CD4-positive, CD25-positive, alpha-beta regulatory T cell (primary cell): ENCODE data around the gene SEL1L2. TPM values are rescaled to one million over a fixed set of nuclear protein-coding genes. Genes with fewer than 3 reads are reported as not detected.

Experiments used
- ATAC-seq, 2 donors: fragments of 150-1000 bp; cut with Tn5 transposase; one replicate each; pipeline ENCODE4 v1.10.0; 2021; ENCODE audit warnings: low read depth in 2 of 2, moderate number of reproducible peaks in 2 of 2, moderate library complexity in 1 of 2
- DNase-seq, 3 donors: peaks; one replicate each; pipeline versions ENCODE4 v3.0.0 to v3.0.0-alpha.2; 2012 to 2022; ENCODE audit warnings: mixed read lengths in 1 of 3
- H3K27ac ChIP-seq: one replicate; pipeline ENCODE4 v1.7.0; 2013; ENCODE audit warnings: mild to moderate bottlenecking, low read length; ENCODE audit not compliant: insufficient read depth, poor library complexity, severe bottlenecking
- H3K27me3 ChIP-seq: one replicate; pipeline ENCODE4 v1.7.0; 2013; ENCODE audit warnings: low read length; ENCODE audit not compliant: control insufficient read depth, insufficient read depth
- H3K36me3 ChIP-seq: one replicate; pipeline ENCODE4 v1.7.0; 2013; ENCODE audit warnings: mild to moderate bottlenecking, low read length, moderate library complexity; ENCODE audit not compliant: control insufficient read depth, insufficient read depth
- H3K4me1 ChIP-seq: 2 replicates; pipeline ENCODE4 v1.7.0; 2013; ENCODE audit warnings: mild to moderate bottlenecking, low read length; ENCODE audit not compliant: insufficient read depth, control insufficient read depth, poor library complexity, severe bottlenecking
- H3K4me3 ChIP-seq: one replicate; pipeline ENCODE4 v1.7.0; 2013; ENCODE audit warnings: low read depth, mild to moderate bottlenecking, low read length, moderate library complexity
- H3K9me3 ChIP-seq, 2 experiments: 1 replicate in 1 of 2; 2 replicates in 1 of 2; pipeline ENCODE4 v1.7.0; 2013; ENCODE audit warnings: low read length in 2 of 2, mild to moderate bottlenecking in 1 of 2, moderate library complexity in 1 of 2; ENCODE audit not compliant: control insufficient read depth in 2 of 2
- H3K27ac Mint-ChIP-seq, 3 donors: one replicate each; pipeline ENCODE4 v1.8.0; 2020 to 2022; ENCODE audit warnings: mild to moderate bottlenecking in 3 of 3, mixed read lengths in 3 of 3, moderate library complexity in 2 of 3
- H3K27me3 Mint-ChIP-seq: one replicate; pipeline ENCODE4 v1.8.0; 2022; ENCODE audit warnings: mild to moderate bottlenecking, mixed read lengths
- H3K36me3 Mint-ChIP-seq: one replicate; pipeline ENCODE4 v1.8.0; 2020; ENCODE audit warnings: mixed read lengths
- H3K4me1 Mint-ChIP-seq, 4 donors: one replicate each; pipeline ENCODE4 v1.8.0; 2020 to 2022; ENCODE audit warnings: mixed read lengths in 4 of 4, mild to moderate bottlenecking in 1 of 4
- H3K4me3 Mint-ChIP-seq, 4 donors: one replicate each; pipeline ENCODE4 v1.8.0; 2020 to 2022; ENCODE audit warnings: mild to moderate bottlenecking in 4 of 4, mixed read lengths in 4 of 4, moderate library complexity in 3 of 4
- H3K9me3 Mint-ChIP-seq, 7 donors: one replicate each; pipeline ENCODE4 v1.8.0; 2020 to 2022; ENCODE audit warnings: mixed read lengths in 7 of 7, mild to moderate bottlenecking in 3 of 7, moderate library complexity in 2 of 7
- polyA plus RNA-seq, 4 donors: library from polyadenylated mRNA; unstranded; fragments of 300-500 nt; fragmentation: Illumina TruSeq; gene quantifications; one replicate each; pipeline ENCODE4 v1.2.3, GENCODE V29; 2021
- total RNA-seq: library from RNA; stranded (reverse); gene quantifications from one replicate; pipeline ENCODE4 v1.2.3, GENCODE V29; 2022

Gene SEL1L2
- total and polyA plus RNA-seq, 5 donors from 2014 or later: not detected

- ATAC-seq (no peak), DNase-seq (no peak)
- H3K4me3 Mint-ChIP-seq: no peak overlapping the region
- no peak overlapping the region for H3K27ac Mint-ChIP-seq
- no peaks in the 10 kb centered on the region for H3K4me1 Mint-ChIP-seq
- H3K36me3 Mint-ChIP-seq: no peaks in the 10 kb centered on the region
- no peaks in the 10 kb centered on the region for H3K9me3 ChIP-seq
- no peaks in the 10 kb centered on the region for H3K36me3 ChIP-seq
- no peaks in the 10 kb centered on the region for H3K27me3 Mint-ChIP-seq
- no peak overlapping the region for H3K27ac ChIP-seq
- H3K4me1 ChIP-seq: no peaks in the 10 kb centered on the region
- no peak overlapping the region for H3K4me3 ChIP-seq
- H3K27me3 ChIP-seq: no peaks in the 10 kb centered on the region
- peaks cover 0 to 7% (median 0%) of the 10 kb centered on the region in 7 donors for H3K9me3 Mint-ChIP-seq
Observed at GRCh38 chr20:13863244-13863643, 127.2 kb downstream of the SEL1L2 start.

- no peaks in the 10 kb centered on the region for H3K27me3 ChIP-seq
- H3K27ac ChIP-seq: no peak overlapping the region
- H3K4me3 ChIP-seq: no peak overlapping the region
- DNase-seq (no peak), ATAC-seq (no peak)
- H3K4me1 Mint-ChIP-seq: no peaks in the 10 kb centered on the region
- no peak overlapping the region for H3K4me3 Mint-ChIP-seq
- H3K36me3 ChIP-seq: no peaks in the 10 kb centered on the region
- H3K36me3 Mint-ChIP-seq: no peaks in the 10 kb centered on the region
- H3K27ac Mint-ChIP-seq: no peak overlapping the region
- no peaks in the 10 kb centered on the region for H3K27me3 Mint-ChIP-seq
- H3K9me3 ChIP-seq: no peaks in the 10 kb centered on the region
- H3K9me3 Mint-ChIP-seq: peaks cover 0 to 7% (median 0%) of the 10 kb centered on the region in 7 donors
- no peaks in the 10 kb centered on the region for H3K4me1 ChIP-seq
Observed at GRCh38 chr20:13862245-13862644, 128.2 kb downstream of the SEL1L2 start.

- H3K4me1 Mint-ChIP-seq: no peaks in the 10 kb centered on the region
- H3K36me3 ChIP-seq: no peaks in the 10 kb centered on the region
- peaks cover 0 to 7% (median 0%) of the 10 kb centered on the region in 7 donors for H3K9me3 Mint-ChIP-seq
- no peaks in the 10 kb centered on the region for H3K27me3 ChIP-seq
- H3K4me3 Mint-ChIP-seq: no peak overlapping the region
- ATAC-seq: no peak
- no peak overlapping the region for H3K27ac ChIP-seq
- no peak overlapping the region for H3K27ac Mint-ChIP-seq
- H3K9me3 ChIP-seq: no peaks in the 10 kb centered on the region
- DNase-seq: no peak
- H3K4me3 ChIP-seq: no peak overlapping the region
- H3K36me3 Mint-ChIP-seq: no peaks in the 10 kb centered on the region
- no peaks in the 10 kb centered on the region for H3K4me1 ChIP-seq
- H3K27me3 Mint-ChIP-seq: peaks cover 4% of the 10 kb centered on the region
Observed at GRCh38 chr20:13858871-13859270, 131.5 kb downstream of the SEL1L2 start.

- Mint-ChIP-seq H3K4me1 (no peaks in the 10 kb centered on the region), H3K4me3 (no peak overlapping the region), H3K27me3 (peaks cover 4% of the 10 kb centered on the region), H3K9me3 (peaks cover 0 to 7% (median 0%) of the 10 kb centered on the region in 7 donors), H3K27ac (no peak overlapping the region), H3K36me3 (no peaks in the 10 kb centered on the region)
- H3K36me3 ChIP-seq: no peaks in the 10 kb centered on the region
- H3K27me3 ChIP-seq: no peaks in the 10 kb centered on the region
- no peaks in the 10 kb centered on the region for H3K9me3 ChIP-seq
- H3K4me1 ChIP-seq: no peaks in the 10 kb centered on the region
- H3K4me3 ChIP-seq: no peak overlapping the region
- no peak overlapping the region for H3K27ac ChIP-seq
- DNase-seq (no peak), ATAC-seq (no peak)
Observed at GRCh38 chr20:13858439-13858838, 132.0 kb downstream of the SEL1L2 start.

GRCh38 chr20:13857961-13858360 lies 132.5 kb downstream of the SEL1L2 start:
- H3K36me3 ChIP-seq: no peaks in the 10 kb centered on the region
- H3K27ac Mint-ChIP-seq: no peak overlapping the region
- peaks cover 4% of the 10 kb centered on the region for H3K27me3 Mint-ChIP-seq
- H3K27ac ChIP-seq: no peak overlapping the region
- H3K4me1 ChIP-seq: no peaks in the 10 kb centered on the region
- no peak overlapping the region for H3K4me3 ChIP-seq
- no peak for DNase-seq
- no peak for ATAC-seq
- H3K4me3 Mint-ChIP-seq: no peak overlapping the region
- H3K9me3 ChIP-seq: no peaks in the 10 kb centered on the region
- no peaks in the 10 kb centered on the region for H3K27me3 ChIP-seq
- peaks cover 0 to 7% (median 0%) of the 10 kb centered on the region in 7 donors for H3K9me3 Mint-ChIP-seq
- H3K4me1 Mint-ChIP-seq: no peaks in the 10 kb centered on the region
- no peaks in the 10 kb centered on the region for H3K36me3 Mint-ChIP-seq

- H3K27ac ChIP-seq: no peak overlapping the region
- no peak overlapping the region for H3K27ac Mint-ChIP-seq
Observed at GRCh38 chr20:13857304-13857703, 133.1 kb downstream of the SEL1L2 start.

GRCh38 chr20:13856354-13856753 lies 134.1 kb downstream of the SEL1L2 start:
- Histone ChIP-seq H3K36me3 (no peaks in the 10 kb centered on the region), H3K4me1 (no peaks in the 10 kb centered on the region), H3K27ac (no peak overlapping the region), H3K27me3 (no peaks in the 10 kb centered on the region), H3K9me3 (no peaks in the 10 kb centered on the region), H3K4me3 (no peak overlapping the region)
- no peak for ATAC-seq
- Mint-ChIP-seq H3K36me3 (no peaks in the 10 kb centered on the region), H3K4me3 (no peak overlapping the region), H3K9me3 (peaks cover 0 to 7% (median 0%) of the 10 kb centered on the region in 7 donors), H3K4me1 (no peaks in the 10 kb centered on the region), H3K27me3 (peaks cover 4% of the 10 kb centered on the region), H3K27ac (no peak overlapping the region)
- no peak for DNase-seq

More at GRCh38 chr20:13857304-13857703, 133.1 kb downstream of the SEL1L2 start:
- no peak for DNase-seq
- Histone ChIP-seq H3K36me3 (no peaks in the 10 kb centered on the region), H3K27me3 (no peaks in the 10 kb centered on the region), H3K4me1 (no peaks in the 10 kb centered on the region), H3K9me3 (no peaks in the 10 kb centered on the region), H3K4me3 (no peak overlapping the region)
- no peak for ATAC-seq
- no peak overlapping the region for H3K4me3 Mint-ChIP-seq
- peaks cover 4% of the 10 kb centered on the region for H3K27me3 Mint-ChIP-seq
- H3K9me3 Mint-ChIP-seq: peaks cover 0 to 7% (median 0%) of the 10 kb centered on the region in 7 donors
- no peaks in the 10 kb centered on the region for H3K36me3 Mint-ChIP-seq
- no peaks in the 10 kb centered on the region for H3K4me1 Mint-ChIP-seq

GRCh38 chr20:13855613-13856012 lies 134.8 kb downstream of the SEL1L2 start:
- no peaks in the 10 kb centered on the region for H3K9me3 ChIP-seq
- H3K4me3 ChIP-seq: no peak overlapping the region
- H3K36me3 ChIP-seq: no peaks in the 10 kb centered on the region
- Mint-ChIP-seq H3K36me3 (no peaks in the 10 kb centered on the region), H3K4me1 (no peaks in the 10 kb centered on the region), H3K27ac (no peak overlapping the region), H3K4me3 (no peak overlapping the region), H3K9me3 (peaks cover 0 to 4% (median 0%) of the 10 kb centered on the region in 7 donors), H3K27me3 (peaks cover 4% of the 10 kb centered on the region)
- H3K27me3 ChIP-seq: no peaks in the 10 kb centered on the region
- H3K4me1 ChIP-seq: no peaks in the 10 kb centered on the region
- DNase-seq (no peak), ATAC-seq (no peak)
- H3K27ac ChIP-seq: no peak overlapping the region
